Measurements from ENCODE around the gene FEN1. TPM values are rescaled to one million over a fixed set of nuclear protein-coding genes. Genes with fewer than 3 reads are reported as not detected.

The FEN1 gene
- total and polyA plus RNA-seq, 2 of the 13 experiments (the other 11 are each of a cell fraction or from before 2014, with no cell fraction given): 12.4 to 102 TPM

DNA sequence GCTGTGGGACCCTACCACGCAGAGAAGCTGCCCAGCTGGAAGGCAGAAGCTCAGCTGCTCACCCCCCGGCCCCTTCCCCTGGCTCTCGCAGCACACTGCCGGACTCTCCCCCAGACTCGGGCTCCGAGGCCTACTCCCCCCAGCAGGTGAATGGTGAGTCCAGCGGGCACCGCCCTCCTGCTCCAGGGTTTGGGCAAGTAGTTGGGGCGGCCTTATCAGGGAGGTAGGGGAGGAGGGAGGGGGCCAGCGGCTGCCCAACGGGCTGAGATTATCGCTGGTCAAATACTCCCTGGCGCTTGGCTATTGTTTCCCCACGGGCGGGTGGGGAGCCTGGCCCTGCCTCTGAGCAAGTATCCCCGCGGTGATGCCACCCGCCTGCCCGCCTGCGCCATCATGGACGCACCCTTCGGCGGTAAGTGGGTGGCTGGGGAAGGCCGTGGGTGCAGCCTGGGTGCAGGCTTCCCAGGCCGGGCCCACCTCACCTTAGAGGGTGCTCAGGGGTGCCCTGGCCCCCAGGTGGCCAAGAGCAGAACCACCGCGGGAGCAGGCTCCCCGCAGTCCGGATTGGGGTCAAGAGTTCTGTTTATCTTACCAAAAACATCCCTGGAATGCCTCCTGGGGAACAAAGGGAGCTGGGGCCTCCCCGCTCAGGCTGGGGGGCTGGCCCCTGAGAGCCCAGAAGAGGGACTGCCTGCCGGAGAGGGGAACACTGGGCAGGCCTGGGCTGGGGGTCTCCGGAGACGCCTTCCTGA lies 23.4 kb upstream of the FEN1 start (continued):
- TF ChIP-seq ZNF142 (CRISPR knock-in tag; IDR thresholded peaks at IDR 0.05) (no peak), ZNF709 (CRISPR knock-in tag; IDR thresholded peaks at IDR 0.05) (0 out of 2 replicates have a peak, but pooled peaks have one; percentile 40), TIGD3 (CRISPR knock-in tag; IDR thresholded peaks at IDR 0.05; ENCODE audit: borderline replicate concordance) (no peak), PAWR (CRISPR knock-in tag; IDR thresholded peaks at IDR 0.05; ENCODE audit: borderline replicate concordance) (no peak), SRSF4 (IDR thresholded peaks at IDR 0.05; ENCODE audit: low read depth, low read length, poor library complexity, severe bottlenecking) (no peak), ZNF782 (CRISPR knock-in tag; IDR thresholded peaks at IDR 0.05; ENCODE audit: borderline replicate concordance) (no peak), ZNF558 (CRISPR knock-in tag; IDR thresholded peaks at IDR 0.05; ENCODE audit: borderline replicate concordance) (0 out of 2 replicates have a peak, but pooled peaks have one; percentile 20), MTF1 (CRISPR knock-in tag; IDR thresholded peaks at IDR 0.05) (no peak), ZNF232 (CRISPR knock-in tag; IDR thresholded peaks at IDR 0.05; ENCODE audit: borderline replicate concordance) (no peak), MLX (CRISPR knock-in tag; IDR thresholded peaks at IDR 0.05) (peak; percentile 18; the same call in 1 of the 2 replicates), ZNF224 (CRISPR knock-in tag; IDR thresholded peaks at IDR 0.05) (no peak), SNAI1 (CRISPR knock-in tag; IDR thresholded peaks at IDR 0.05; ENCODE audit: borderline replicate concordance) (peak; percentile 55; the same call in 1 of the 2 replicates), NR2F6 (IDR thresholded peaks at IDR 0.05) (peak; percentile 86), NR2F6 (CRISPR knock-in tag; IDR thresholded peaks at IDR 0.05) (peak; percentile 92)
- TF ChIP-seq, protein P1, sequence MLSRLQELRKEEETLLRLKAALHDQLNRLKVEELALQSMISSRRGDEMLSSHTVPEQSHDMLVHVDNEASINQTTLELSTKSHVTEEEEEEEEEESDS (CRISPR knock-in tag; IDR thresholded peaks at IDR 0.05; ENCODE audit: borderline replicate concordance): no peak
- TF ChIP-seq, protein P2, sequence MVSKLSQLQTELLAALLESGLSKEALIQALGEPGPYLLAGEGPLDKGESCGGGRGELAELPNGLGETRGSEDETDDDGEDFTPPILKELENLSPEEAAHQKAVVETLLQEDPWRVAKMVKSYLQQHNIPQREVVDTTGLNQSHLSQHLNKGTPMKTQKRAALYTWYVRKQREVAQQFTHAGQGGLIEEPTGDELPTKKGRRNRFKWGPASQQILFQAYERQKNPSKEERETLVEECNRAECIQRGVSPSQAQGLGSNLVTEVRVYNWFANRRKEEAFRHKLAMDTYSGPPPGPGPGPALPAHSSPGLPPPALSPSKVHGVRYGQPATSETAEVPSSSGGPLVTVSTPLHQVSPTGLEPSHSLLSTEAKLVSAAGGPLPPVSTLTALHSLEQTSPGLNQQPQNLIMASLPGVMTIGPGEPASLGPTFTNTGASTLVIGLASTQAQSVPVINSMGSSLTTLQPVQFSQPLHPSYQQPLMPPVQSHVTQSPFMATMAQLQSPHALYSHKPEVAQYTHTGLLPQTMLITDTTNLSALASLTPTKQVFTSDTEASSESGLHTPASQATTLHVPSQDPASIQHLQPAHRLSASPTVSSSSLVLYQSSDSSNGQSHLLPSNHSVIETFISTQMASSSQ (IDR thresholded peaks at IDR 0.05; ENCODE audit: low read depth): no peak
- TF ChIP-seq, protein P2 (CRISPR knock-in tag; IDR thresholded peaks at IDR 0.05; ENCODE audit: borderline replicate concordance): peak; percentile 54; the same call in 1 of the 2 replicates
